GM15510 (cell line): ENCODE data around the gene PVALEF.

Experiments used
- POLR2A ChIP-seq: IDR thresholded peaks from 3 replicates; pipeline ENCODE4 v1.6.1; 2011; ENCODE audit warnings: borderline replicate concordance; ENCODE audit not compliant: insufficient read length; ENCODE audit errors: extremely low read depth

The PVALEF gene

GRCh38 chr17:81165246-81166032 lies at the start of gene PVALEF:
PVALEF (plus strand) TSS chr17:81165507; CDS start chr17:81181227, 15,720 bp downstream.
- TF ChIP-seq POLR2A: no peak

DNA sequence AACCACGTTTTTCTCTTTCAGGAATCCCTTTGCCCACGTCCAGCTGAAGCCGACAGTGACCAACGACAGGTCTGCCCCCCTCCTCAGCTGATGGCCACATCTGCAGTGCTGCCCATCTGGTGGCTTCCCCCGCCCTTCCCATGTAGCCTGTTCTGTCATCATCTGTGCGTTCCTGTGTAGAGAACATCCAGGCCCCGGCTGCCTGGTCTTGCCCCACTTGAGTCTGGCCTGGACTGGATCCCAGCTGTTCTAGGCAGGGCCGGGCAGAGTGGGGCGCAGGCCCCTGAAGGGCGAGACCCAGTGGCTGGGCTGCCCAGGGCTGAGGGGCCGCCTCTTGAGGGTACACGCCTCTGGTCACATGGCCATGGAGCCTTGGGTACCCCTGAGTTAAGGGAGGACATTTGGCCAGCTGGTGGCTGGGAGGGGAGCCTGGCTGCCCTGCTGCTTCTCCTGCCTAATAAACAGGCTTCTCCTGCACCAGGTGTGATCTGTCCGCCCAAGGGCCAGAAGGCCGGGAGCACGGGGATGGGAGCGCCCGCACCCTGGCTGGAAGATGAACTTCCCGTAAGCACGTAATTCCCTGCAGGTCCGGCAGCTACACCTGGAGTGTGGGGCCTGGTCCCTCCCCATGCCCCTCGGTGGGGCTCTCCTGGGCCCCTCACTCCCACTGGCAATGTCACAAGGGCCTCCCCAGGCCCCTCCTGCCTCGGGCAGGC lies 49.4 kb upstream of the PVALEF start:
- no peak for TF ChIP-seq POLR2A

DNA sequence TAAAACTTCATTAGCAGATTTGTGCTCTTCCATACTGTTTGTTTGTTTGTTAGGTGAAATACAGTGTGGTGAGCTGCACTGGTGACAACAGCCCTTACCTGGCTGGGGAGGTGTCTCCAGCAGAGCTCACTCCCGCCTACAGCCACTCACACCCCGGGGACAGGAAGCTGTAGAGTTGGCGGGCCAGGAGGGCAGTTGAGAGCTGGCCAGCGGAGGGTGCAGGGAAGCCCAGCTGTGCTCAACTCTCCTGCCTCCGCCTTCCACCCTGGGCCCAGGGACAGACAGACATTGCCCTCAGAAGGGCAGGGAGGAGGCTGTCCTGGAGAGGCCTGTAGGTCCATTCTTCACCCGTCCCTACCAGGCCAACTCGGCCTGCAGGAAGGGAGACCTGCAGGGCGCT lies 48.6 kb upstream of the PVALEF start:
- TF ChIP-seq POLR2A: no peak

DNA sequence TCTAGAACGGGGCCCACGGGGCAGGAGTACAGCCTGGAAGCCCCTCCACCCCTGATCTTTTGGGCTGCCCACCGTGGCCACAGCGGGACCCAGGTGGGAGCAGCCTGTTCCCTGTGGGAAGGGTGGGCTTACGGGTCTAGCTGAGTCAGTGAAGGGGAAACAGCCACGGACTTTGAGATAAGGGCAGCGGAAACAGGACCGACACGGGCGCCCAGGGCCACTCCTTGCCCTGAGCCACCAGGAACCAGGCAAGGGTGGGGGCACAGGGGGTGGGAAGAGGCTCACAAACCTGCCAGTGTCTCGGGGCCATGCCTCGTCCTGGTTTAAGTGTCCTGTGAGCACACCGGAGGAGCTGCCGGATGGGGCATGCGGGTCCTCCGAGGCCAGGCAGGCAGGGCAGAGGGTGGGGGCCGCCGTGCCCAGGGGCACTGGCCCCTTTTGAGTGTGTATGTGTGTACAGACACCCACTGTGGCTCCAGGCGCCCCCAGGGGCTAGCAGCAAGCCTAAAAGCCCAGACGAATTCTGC lies 47.6 kb upstream of the PVALEF start:
- TF ChIP-seq POLR2A: no peak

- no peak for TF ChIP-seq POLR2A
Observed at GRCh38 chr17:81118308-81119221, 46.7 kb upstream of the PVALEF start.

GRCh38 chr17:81119223-81120148 lies 45.8 kb upstream of the PVALEF start:
- no peak for TF ChIP-seq POLR2A

DNA sequence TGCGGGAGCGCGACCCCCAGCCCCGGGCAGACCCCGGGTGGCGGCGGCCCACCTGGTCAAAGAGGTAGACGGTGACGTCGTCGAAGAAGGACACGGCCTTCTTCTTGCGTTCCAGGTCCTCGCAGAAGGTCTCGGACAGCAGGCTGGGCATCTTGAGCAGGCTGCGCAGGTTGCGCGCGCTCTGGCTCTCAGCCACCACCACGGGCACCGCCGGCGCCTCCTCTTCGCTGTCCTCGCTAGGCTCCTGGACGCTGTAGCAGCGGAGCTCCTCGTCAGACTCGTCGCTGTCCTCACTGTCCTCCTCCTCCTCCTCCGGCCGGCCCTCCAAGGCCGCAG lies 45.2 kb upstream of the PVALEF start:
- no peak for TF ChIP-seq POLR2A

GRCh38 chr17:81120695-81121621 lies 44.3 kb upstream of the PVALEF start:
- no peak for TF ChIP-seq POLR2A

DNA sequence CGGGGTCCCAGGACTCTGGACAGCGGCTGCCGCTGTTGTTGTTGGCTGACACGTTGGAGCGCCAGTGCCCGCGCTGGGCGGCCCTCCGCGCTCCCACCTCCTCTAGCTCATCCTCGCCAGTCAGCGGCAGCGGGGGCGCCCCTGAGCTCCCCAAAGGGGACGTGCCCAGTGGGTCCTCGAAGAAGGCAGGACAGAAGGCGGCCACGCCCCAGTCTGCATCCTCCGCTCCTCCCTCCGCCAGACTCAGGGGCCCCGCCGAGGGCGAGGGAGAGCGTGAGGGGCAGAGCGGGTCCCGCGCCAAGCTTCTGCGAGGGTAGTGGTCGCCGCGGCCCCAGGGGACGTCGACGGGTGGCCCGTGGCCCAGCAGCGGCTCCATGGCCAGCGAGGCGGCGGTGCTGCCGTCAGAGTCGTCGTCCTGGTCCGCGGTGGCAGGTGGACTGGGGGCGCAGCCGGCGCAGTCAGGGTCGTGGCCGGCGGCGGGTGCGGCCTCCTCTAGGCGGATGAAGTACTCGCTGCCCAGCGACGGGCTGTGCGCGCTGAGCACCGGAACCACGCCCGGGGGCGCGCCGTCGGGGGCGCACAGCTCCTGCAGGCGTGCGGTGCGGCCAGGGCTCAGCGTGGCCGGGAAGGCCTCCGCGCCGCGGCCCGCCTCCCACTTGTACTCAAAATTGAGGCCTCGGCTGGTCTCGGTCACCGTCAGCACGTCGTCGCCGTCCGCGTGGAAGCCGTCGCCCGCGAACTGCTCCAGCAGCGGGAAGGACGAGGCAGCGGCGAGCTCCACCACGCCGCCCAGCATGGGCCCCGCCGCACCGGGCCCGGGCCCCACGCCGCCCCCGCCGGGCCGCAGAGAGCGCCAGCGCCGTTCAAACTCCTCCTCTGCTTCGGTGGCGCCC lies 43.2 kb upstream of the PVALEF start:
- no peak for TF ChIP-seq POLR2A

- TF ChIP-seq POLR2A: no peak
Observed at GRCh38 chr17:81123052-81124048, 42.0 kb upstream of the PVALEF start.

GRCh38 chr17:81124377-81124776 lies 40.9 kb upstream of the PVALEF start:
- TF ChIP-seq POLR2A: no peak
